Measurements from ENCODE around the gene PRIM2.
"Not testable (repeated sequence)": the region's sequence is repeated elsewhere in the genome, so short reads cannot be mapped to it uniquely, and the experiment has no call there.

DNA sequence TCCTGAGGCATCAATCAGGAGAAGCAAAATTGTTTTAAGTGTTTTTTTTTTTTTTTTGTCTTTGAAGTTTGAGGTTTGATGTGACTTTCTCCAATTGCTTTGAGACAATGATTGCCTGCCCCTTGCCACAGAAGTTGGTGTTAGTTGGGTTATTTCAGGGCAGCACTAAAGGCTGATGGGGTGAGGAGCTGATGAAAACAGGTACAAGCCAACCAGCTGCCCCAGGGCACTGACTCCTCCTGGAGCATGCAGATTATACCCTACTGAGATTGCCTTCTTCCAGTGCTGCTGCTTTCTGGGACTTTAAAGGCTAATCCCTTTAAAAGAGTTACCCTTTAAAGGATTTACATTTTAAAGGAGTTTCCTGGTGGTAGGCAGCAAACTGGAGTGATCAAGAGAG, 172.5 kb downstream of the PRIM2 start:
- not testable (repeated sequence) for TF ChIP-seq POLR2A (IDR thresholded peaks at IDR 0.05)
- TF ChIP-seq, protein P1, sequence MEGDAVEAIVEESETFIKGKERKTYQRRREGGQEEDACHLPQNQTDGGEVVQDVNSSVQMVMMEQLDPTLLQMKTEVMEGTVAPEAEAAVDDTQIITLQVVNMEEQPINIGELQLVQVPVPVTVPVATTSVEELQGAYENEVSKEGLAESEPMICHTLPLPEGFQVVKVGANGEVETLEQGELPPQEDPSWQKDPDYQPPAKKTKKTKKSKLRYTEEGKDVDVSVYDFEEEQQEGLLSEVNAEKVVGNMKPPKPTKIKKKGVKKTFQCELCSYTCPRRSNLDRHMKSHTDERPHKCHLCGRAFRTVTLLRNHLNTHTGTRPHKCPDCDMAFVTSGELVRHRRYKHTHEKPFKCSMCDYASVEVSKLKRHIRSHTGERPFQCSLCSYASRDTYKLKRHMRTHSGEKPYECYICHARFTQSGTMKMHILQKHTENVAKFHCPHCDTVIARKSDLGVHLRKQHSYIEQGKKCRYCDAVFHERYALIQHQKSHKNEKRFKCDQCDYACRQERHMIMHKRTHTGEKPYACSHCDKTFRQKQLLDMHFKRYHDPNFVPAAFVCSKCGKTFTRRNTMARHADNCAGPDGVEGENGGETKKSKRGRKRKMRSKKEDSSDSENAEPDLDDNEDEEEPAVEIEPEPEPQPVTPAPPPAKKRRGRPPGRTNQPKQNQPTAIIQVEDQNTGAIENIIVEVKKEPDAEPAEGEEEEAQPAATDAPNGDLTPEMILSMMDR (IDR thresholded peaks at IDR 0.05): not testable (repeated sequence)

Data from thyroid gland (tissue), 4 donors.